GM11168 (cell line): Measurements from ENCODE around the gene ZNF365.
"Not testable (repeated sequence)": the region's sequence is repeated elsewhere in the genome, so short reads cannot be mapped to it uniquely, and the experiment has no call there.

Source experiments
- in situ Hi-C: fragments of 300-500 bp; cut with MboI; formaldehyde crosslinking; loops from one replicate; pipeline ENCODE4 v1.12.0; 2022; ENCODE audit warnings: low sequenced_read_pairs; ENCODE audit not compliant: unreplicated experiment

ZNF365 gene

DNA sequence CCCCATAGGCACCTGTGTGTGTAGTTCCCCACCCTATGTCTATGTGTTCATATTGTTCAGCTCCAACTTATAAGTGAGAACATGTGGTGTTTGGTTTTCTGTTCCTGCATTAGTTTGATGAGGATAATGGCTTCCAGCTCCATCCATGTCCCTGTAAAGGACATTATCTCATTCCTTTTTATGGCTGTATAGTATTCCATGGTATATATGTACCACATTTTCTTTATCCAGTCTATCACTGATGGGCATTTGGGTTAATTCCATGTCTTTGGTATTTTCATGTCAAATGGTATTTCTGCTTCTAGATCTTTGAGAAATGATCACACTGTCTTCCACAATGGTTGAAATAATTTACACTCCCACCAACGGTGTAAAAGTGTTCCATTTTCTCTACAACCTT lies 36.4 kb downstream of the ZNF365 start:
- in situ Hi-C loops: not testable (repeated sequence)

GRCh38 chr10:62410934-62411333 lies 36.8 kb downstream of the ZNF365 start:
- in situ Hi-C loops: not testable (repeated sequence)

DNA sequence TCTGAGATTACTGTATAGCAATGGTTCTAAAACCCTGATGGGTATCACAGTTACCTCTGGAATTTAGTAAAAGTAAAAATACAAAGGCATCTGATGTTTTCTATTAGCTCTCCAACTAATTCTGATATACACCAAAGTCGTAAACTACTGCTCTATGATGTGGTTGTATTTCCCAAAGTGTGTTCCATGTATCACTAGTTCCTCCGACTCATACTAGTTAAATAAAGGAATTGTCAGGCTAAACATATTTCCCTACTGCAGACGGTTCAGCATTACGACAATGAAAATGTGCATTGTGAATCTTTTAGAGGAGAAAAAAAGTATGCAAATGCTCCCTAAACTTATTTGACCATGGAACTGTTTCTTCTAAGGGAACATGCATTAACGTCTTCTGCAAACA lies 38.9 kb downstream of the ZNF365 start:
- in situ Hi-C loops: no loop called here

GRCh38 chr10:62413652-62414051 lies 39.5 kb downstream of the ZNF365 start:
- in situ Hi-C loops: no loop called here

DNA sequence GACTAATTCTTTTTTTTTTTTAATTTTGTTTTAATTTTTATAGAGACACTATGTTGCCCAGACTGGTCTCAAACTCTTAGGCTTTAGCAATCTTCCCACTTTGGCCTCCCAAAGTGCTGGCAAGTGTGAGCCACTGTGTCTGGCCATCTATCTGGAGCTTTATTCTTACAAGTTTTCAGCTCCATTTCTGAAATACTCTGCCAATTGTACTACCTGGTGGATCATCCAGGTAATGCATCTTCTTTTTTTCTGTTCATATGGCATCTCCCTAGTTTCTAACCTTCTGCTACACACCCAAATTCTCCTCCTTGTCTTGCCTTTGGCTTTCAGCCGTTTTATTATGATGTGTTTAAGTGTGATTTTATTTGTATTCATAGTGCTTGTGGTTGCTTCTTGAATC lies 40.2 kb downstream of the ZNF365 start:
- in situ Hi-C loops: no loop called here

DNA sequence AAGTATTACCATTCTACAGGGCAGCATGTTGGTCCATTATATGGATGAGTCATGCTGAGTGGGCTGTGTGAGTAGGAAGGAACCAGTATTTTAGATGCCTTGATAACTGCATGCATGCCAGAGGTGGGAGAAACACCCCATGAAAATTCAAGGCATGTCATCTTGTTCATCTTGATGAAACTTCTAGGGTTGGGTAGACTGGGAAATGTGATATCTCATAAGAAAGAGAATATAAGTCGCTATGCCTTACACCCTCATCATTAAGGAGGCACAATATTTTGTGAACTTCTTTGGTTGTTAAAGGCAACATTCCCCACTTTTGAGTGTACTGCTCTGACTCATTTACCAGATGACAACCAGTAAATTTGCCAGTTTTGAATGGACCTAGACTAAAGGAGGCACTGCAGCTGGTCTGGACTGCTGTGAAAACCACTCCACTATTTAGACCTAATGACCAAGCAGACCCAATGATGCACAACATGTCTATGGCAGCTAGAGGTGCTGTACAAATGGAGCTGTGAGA lies 48.0 kb downstream of the ZNF365 start:
- in situ Hi-C loops: no loop called here

DNA sequence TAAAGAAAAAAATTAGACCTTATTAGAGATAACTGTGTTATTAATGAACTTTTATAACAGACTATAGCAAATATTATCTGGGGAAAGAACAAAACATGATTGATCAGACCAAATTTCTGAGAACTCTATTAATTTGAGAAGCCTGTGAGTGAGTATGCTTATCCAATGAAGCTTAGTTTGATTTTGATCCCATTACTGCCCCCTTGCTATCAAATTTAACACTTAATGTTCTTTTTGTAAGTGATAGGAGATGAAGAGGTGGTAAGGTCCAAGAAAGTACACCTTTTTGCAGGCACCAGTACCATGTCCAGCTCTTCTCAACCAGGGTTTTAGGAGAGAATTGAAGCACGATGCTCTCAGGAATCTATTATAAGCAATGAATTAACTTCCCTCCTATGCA lies 49.9 kb downstream of the ZNF365 start:
- in situ Hi-C loops: no loop called here

DNA sequence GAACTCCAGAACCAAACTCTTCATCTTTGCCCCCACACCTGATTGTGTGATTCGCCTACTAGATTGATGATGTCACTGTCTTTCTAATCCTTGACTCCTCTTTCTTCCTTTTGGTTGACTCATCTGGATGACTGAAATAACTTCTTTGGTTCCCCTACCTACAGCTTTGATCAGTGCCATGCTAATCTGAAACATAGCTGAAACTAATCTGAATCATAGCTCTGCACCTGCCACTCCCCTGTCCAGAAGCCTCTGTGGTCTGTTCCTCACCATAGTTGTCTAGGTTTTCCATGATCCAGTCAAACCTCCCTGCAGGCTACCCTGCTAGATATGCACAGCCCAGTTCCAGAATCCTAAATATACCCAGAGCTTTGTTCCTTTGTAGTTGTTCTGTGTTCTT lies 51.9 kb downstream of the ZNF365 start:
- in situ Hi-C loops: loop anchor here (25.0 kb wide), 2 partner anchors 389 to 661 kb away; no protein-coding TSS in a partner anchor

GRCh38 chr10:62426600-62426999 lies 52.4 kb downstream of the ZNF365 start:
- in situ Hi-C loops: loop anchor here (25.0 kb wide), 2 partner anchors 389 to 661 kb away; no protein-coding TSS in a partner anchor

DNA sequence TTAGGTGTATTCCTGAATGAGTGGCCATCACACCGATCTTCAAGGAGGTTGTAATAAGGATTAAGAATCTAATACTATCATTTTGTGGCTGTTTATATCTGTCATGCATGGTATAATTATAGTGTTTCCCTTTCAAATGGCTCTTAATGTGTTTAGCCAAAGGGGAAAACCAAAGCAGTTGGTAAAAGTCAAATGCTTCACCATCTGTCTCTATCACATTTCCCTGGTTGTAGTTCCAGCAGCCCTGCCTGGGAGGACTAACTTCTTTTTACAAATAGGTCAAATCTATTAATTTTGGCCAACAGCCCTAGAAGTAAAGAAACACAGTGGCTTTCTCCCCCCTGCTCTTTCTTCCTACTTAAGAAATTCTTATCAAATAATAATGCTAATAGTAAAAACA lies 56.7 kb downstream of the ZNF365 start:
- in situ Hi-C loops: loop anchor here (25.0 kb wide), 2 partner anchors 394 to 656 kb away; no protein-coding TSS in a partner anchor

DNA sequence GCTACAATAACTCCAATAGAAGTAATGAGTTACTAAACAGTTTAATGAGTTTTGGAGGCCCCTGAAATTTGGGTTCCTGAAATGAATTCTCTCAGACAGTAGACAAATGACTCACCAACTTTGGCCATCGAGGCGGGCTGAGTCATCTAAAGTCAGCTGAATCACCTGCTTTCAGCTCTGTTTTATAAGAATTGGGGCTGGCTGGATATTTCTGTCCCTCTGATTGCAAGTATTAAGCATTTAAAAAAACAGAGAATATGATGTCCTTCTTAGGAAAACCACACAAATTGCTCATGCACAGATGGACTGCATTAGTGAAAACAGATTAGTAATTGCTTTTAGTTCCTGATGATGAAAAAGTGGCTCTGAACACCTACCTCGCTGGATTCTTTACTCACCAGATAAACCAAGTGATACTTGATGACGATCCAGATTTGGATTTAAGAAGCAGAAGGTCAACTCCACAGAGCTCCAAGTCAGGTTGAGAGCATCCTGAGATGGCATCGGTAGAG lies 59.1 kb downstream of the ZNF365 start:
- in situ Hi-C loops: loop anchor here (25.0 kb wide), 2 partner anchors 396 to 654 kb away; no protein-coding TSS in a partner anchor

DNA sequence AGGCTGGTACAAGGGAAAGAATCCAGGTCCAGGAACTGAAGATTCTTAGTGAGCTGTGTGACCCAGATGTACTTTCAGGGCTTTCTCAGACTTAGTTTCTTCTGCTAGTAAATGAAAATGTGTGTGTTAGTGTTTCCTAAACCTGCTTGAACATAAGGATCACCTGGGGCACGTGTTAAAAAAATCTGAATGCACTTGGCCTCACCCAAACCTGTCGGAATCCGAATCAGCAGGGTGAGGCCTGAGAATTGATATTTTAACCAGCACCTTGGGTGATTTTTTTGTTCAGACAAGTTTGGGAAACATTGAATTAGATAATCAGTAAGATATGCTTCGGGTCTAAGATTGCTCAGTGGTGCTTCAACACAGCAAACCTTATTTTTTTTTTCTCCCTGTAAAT lies 59.7 kb downstream of the ZNF365 start:
- in situ Hi-C loops: loop anchor here (25.0 kb wide), 2 partner anchors 397 to 653 kb away; no protein-coding TSS in a partner anchor

GRCh38 chr10:62437696-62438095 lies 63.5 kb downstream of the ZNF365 start:
- in situ Hi-C loops: loop anchor here (25.0 kb wide), 2 partner anchors 400 to 650 kb away; no protein-coding TSS in a partner anchor

- in situ Hi-C loops: loop anchor here (25.0 kb wide), 2 partner anchors 405 to 645 kb away; no protein-coding TSS in a partner anchor
These were observed 67.8 kb downstream of the ZNF365 start for GRCh38 chr10:62442006-62442405.

GRCh38 chr10:62442894-62443669 lies 68.9 kb downstream of the ZNF365 start:
- in situ Hi-C loops: loop anchor here (25.0 kb wide), 2 partner anchors 406 to 644 kb away; no protein-coding TSS in a partner anchor

GRCh38 chr10:62443866-62444265 lies 69.7 kb downstream of the ZNF365 start:
- in situ Hi-C loops: loop anchor here (25.0 kb wide), 2 partner anchors 407 to 643 kb away; no protein-coding TSS in a partner anchor

GRCh38 chr10:62446627-62447026 lies 72.5 kb downstream of the ZNF365 start:
- in situ Hi-C loops: loop anchor here (25.0 kb wide), 2 partner anchors 409 to 641 kb away; no protein-coding TSS in a partner anchor

DNA sequence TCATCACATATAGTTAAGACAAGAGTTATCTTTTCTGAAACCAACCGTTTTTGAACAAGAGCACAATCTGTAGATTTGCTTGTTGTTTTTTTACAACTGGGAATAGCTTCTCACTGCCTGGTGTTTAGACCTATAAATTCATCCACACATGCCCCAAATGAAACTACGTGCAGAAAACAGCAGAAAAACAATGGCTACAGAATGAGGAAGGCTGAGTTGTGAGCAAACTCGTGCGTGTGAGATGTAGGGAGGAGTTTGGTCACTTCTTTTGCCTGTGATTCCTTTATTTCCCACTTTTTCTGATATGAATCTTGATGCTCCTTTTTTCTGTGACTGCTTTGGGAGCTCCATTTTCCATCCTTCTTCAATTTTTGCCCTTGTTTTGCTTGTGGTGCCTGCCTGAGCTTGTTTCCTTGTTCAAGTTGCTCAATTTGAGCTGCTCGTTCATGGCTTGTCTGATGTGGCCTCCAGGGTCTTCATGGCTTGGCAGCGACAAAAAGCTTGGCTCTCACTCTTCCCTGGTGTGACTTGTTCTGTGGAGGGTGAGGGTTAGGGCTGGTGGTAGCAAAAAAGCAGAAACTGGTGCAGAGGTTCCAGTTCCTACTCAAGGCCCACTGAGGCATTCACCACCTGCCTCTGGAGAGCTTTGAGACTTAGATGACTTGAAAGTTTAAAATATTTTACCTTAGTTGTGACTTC lies 76.9 kb downstream of the ZNF365 start:
- in situ Hi-C loops: no loop called here

GRCh38 chr10:62451611-62451975 lies 77.4 kb downstream of the ZNF365 start:
- in situ Hi-C loops: no loop called here
